ENCODE data around the gene RASSF5.
A peak's percentile ranks its signal among the peaks of the same experiment; 100 is the strongest.

RASSF5 gene

GRCh38 chr1:206496131-206496793 is 11.1 kb upstream of the RASSF5 start:
- FAIRE-seq, result no peak
- no peak for DNase-seq (ENCODE audit: low spot score)

- no peak for FAIRE-seq
- DNase-seq (ENCODE audit: low spot score), result no peak
Measured at GRCh38 chr1:206497363-206497762, 10.0 kb upstream of the RASSF5 start.

GRCh38 chr1:206497774-206498173 is 9.6 kb upstream of the RASSF5 start:
- DNase-seq (ENCODE audit: low spot score) (no peak), FAIRE-seq (no peak)

GRCh38 chr1:206498685-206499084 is 8.6 kb upstream of the RASSF5 start:
- DNase-seq (ENCODE audit: low spot score) (peak; percentile 36), FAIRE-seq (no peak)

- FAIRE-seq (no peak), DNase-seq (ENCODE audit: low spot score) (no peak)
Measured at GRCh38 chr1:206500046-206500445, 7.3 kb upstream of the RASSF5 start.

- no peak for FAIRE-seq
Measured at GRCh38 chr1:206501881-206502280, 5.5 kb upstream of the RASSF5 start.

GRCh38 chr1:206502403-206502802 is 4.9 kb upstream of the RASSF5 start:
- DNase-seq (ENCODE audit: low spot score), result no peak
- FAIRE-seq, result no peak

More at GRCh38 chr1:206501881-206502280, 5.5 kb upstream of the RASSF5 start:
- DNase-seq (ENCODE audit: low spot score), result no peak

- no peak for FAIRE-seq
- no peak for DNase-seq (ENCODE audit: low spot score)
Measured at GRCh38 chr1:206502812-206503211, 4.5 kb upstream of the RASSF5 start.

- DNase-seq (ENCODE audit: low spot score), result peak; percentile 88
- FAIRE-seq, result no peak
Measured at GRCh38 chr1:206503591-206504362, 3.6 kb upstream of the RASSF5 start.

GRCh38 chr1:206504363-206504713 is 3.0 kb upstream of the RASSF5 start:
- no peak for FAIRE-seq
- DNase-seq (ENCODE audit: low spot score), result no peak

- DNase-seq (ENCODE audit: low spot score) (no peak), FAIRE-seq (no peak)
Measured at GRCh38 chr1:206505702-206506355, 1.5 kb upstream of the RASSF5 start.

- no peak for DNase-seq (ENCODE audit: low spot score)
- no peak for FAIRE-seq
Measured at GRCh38 chr1:206506405-206507283, 687 bp upstream of the RASSF5 start.

GRCh38 chr1:206508130-206508889 is 979 bp downstream of the RASSF5 start:
- DNase-seq (ENCODE audit: low spot score) (no peak), FAIRE-seq (no peak)

- FAIRE-seq (no peak), DNase-seq (ENCODE audit: low spot score) (no peak)
Measured at GRCh38 chr1:206508956-206509355, 1.6 kb downstream of the RASSF5 start.

- FAIRE-seq (no peak), DNase-seq (ENCODE audit: low spot score) (no peak)
Measured at GRCh38 chr1:206509612-206510257, 2.4 kb downstream of the RASSF5 start.

GRCh38 chr1:206510371-206510770 is 3.0 kb downstream of the RASSF5 start:
- FAIRE-seq (no peak), DNase-seq (ENCODE audit: low spot score) (no peak)

GRCh38 chr1:206511362-206512057 is 4.2 kb downstream of the RASSF5 start:
- DNase-seq (ENCODE audit: low spot score) (no peak), FAIRE-seq (no peak)

- FAIRE-seq (no peak), DNase-seq (ENCODE audit: low spot score) (no peak)
Measured at GRCh38 chr1:206512058-206512850, 4.9 kb downstream of the RASSF5 start.

- FAIRE-seq, result no peak
- DNase-seq (ENCODE audit: low spot score), result no peak
Measured at GRCh38 chr1:206512851-206513180, 5.5 kb downstream of the RASSF5 start.

All from urothelium cell line (cell line).